Tibial artery (tissue), 4 donors: ENCODE results near the gene UBE2V1.
A peak's percentile ranks its signal among the peaks of the same experiment; 100 is the strongest.

Source experiments
- DNase-seq, 2 donors: peaks; one replicate each; pipeline ENCODE4 v3.0.0-alpha.2; 2019
- H3K27ac ChIP-seq, 2 donors: fragments of 200-600 bp; sonication (generic) in 1 of 2; 1 replicate in 1 of 2; 2 replicates in 1 of 2; pipeline ENCODE4 v1.5.1; 2018 to 2019; ENCODE audit warnings: mild to moderate bottlenecking in 1 of 2
- H3K27me3 ChIP-seq, 2 donors: fragments of 200-600 bp; sonication (generic) in 1 of 2; one replicate each; pipeline versions ENCODE4 v1.5.1 to v1.6.0; 2016 to 2019
- H3K36me3 ChIP-seq, 3 donors: fragments of 200-600 bp; sonication (generic) in 2 of 3; one replicate each; pipeline ENCODE4 v1.5.1; 2016 to 2019; ENCODE audit warnings: mild to moderate bottlenecking in 2 of 3
- H3K4me1 ChIP-seq, 4 donors: fragments of 200-600 bp; sonication (generic) in 2 of 4; 1 replicate in 3 of 4; 2 replicates in 1 of 4; pipeline ENCODE4 v1.5.1; 2016 to 2019
- H3K4me3 ChIP-seq, 2 donors: fragments of 200-600 bp; sonication (generic) in 1 of 2; 1 replicate in 1 of 2; 2 replicates in 1 of 2; pipeline ENCODE4 v1.5.1; 2018 to 2019; ENCODE audit warnings: mild to moderate bottlenecking in 2 of 2
- H3K9me3 ChIP-seq, 3 donors: fragments of 200-600 bp; sonication (generic) in 1 of 3; one replicate each; pipeline ENCODE4 v1.5.1; 2016 to 2019
- CTCF ChIP-seq, 2 experiments: fragments of 200-600 bp in 1 of 2; fragments of 450-650 bp in 1 of 2; IDR thresholded peaks; one replicate each; pipeline ENCODE4 v1.5.1; 2017 to 2019; ENCODE audit warnings: antibody characterized with exemption in 2 of 2, mild to moderate bottlenecking in 1 of 2, moderate library complexity in 1 of 2
- intact Hi-C: fragments of 100-400 bp; cut with DNase I; formaldehyde crosslinking; loops from one replicate; pipeline ENCODE4 v1.15.0; 2023; ENCODE audit warnings: low total_unique reads

The UBE2V1 gene

GRCh38 chr20:50122763-50123162 lies 9.8 kb upstream of the UBE2V1 start:
- intact Hi-C loops: no loop called here
- TF ChIP-seq CTCF (IDR thresholded peaks at IDR 0.05): no peak
- no peaks in the 10 kb centered on the region for H3K27me3 ChIP-seq
- peaks cover 27 to 46% (median 45%) of the 10 kb centered on the region in 3 donors for H3K36me3 ChIP-seq
- H3K9me3 ChIP-seq: peaks cover 0 to 6% (median 0%) of the 10 kb centered on the region in 3 donors
- no peak overlapping the region for H3K27ac ChIP-seq
- H3K4me3 ChIP-seq: no peak overlapping the region
- peaks cover 0 to 6% (median 3%) of the 10 kb centered on the region in 4 donors for H3K4me1 ChIP-seq
- DNase-seq: no peak

GRCh38 chr20:50121858-50122271 lies 8.9 kb upstream of the UBE2V1 start:
- intact Hi-C loops: no loop called here
- H3K27ac ChIP-seq: peak overlapping the region in 1 of 2 donors; percentile 28
- no peaks in the 10 kb centered on the region for H3K27me3 ChIP-seq
- H3K36me3 ChIP-seq: peaks cover 22 to 37% (median 36%) of the 10 kb centered on the region in 3 donors
- DNase-seq: peak in 1 of 2 donors; percentile 34
- no peak overlapping the region for H3K4me3 ChIP-seq
- TF ChIP-seq CTCF (IDR thresholded peaks at IDR 0.05): no peak
- peaks cover 0 to 6% (median 0%) of the 10 kb centered on the region in 3 donors for H3K9me3 ChIP-seq
- peaks cover 0 to 6% (median 3%) of the 10 kb centered on the region in 4 donors for H3K4me1 ChIP-seq

- peak; percentile 85 to 89 for TF ChIP-seq CTCF (IDR thresholded peaks at IDR 0.05)
- Histone ChIP-seq H3K4me3 (no peak overlapping the region), H3K27me3 (no peaks in the 10 kb centered on the region), H3K4me1 (peaks cover 0 to 10% (median 3%) of the 10 kb centered on the region in 4 donors), H3K36me3 (peaks cover 22 to 29% (median 29%) of the 10 kb centered on the region in 3 donors), H3K27ac (peak overlapping the region in 1 of 2 donors; percentile 28), H3K9me3 (peaks cover 0 to 6% (median 0%) of the 10 kb centered on the region in 3 donors)
- DNase-seq: peak; percentile 58 to 78
- intact Hi-C loops: loop anchor here (1.0 kb wide), 1 partner anchor 50 kb away; no protein-coding TSS in a partner anchor
These were observed 8.2 kb upstream of the UBE2V1 start for GRCh38 chr20:50120935-50121693.

- no peak for TF ChIP-seq CTCF (IDR thresholded peaks at IDR 0.05)
These were observed 5.3 kb upstream of the UBE2V1 start for GRCh38 chr20:50118203-50118602.

GRCh38 chr20:50116368-50116999 lies 3.5 kb upstream of the UBE2V1 start:
- no peak for TF ChIP-seq CTCF (IDR thresholded peaks at IDR 0.05)
- intact Hi-C loops: no loop called here
- Histone ChIP-seq H3K36me3 (no peaks in the 10 kb centered on the region), H3K27ac (peak overlapping the region; percentile 69 to 77), H3K9me3 (no peaks in the 10 kb centered on the region), H3K4me1 (peaks cover 0 to 42% (median 27%) of the 10 kb centered on the region in 4 donors), H3K4me3 (peak overlapping the region; percentile 21 to 55), H3K27me3 (no peaks in the 10 kb centered on the region)
- DNase-seq: no peak

More at GRCh38 chr20:50118203-50118602, 5.3 kb upstream of the UBE2V1 start:
- H3K4me1 ChIP-seq: peaks cover 0 to 34% (median 21%) of the 10 kb centered on the region in 4 donors
- no peak overlapping the region for H3K4me3 ChIP-seq
- H3K36me3 ChIP-seq: peaks cover under 1 to 1% (median under 1%) of the 10 kb centered on the region in 3 donors
- H3K27ac ChIP-seq: no peak overlapping the region
- intact Hi-C loops: no loop called here
- no peak for DNase-seq
- H3K27me3 ChIP-seq: no peaks in the 10 kb centered on the region
- H3K9me3 ChIP-seq: peaks cover 0 to 6% (median 0%) of the 10 kb centered on the region in 3 donors
